DND-41 (cell line): ENCODE measurements around the gene NCAPD3.

Experiments used
- CTCF ChIP-seq: IDR thresholded peaks from 2 replicates; pipeline ENCODE4 v1.5.1; 2012; ENCODE audit warnings: borderline replicate concordance, low read length, moderate library complexity, mild to moderate bottlenecking; ENCODE audit not compliant: poor library complexity, severe bottlenecking; ENCODE audit errors: extremely low read depth
- EZH2 ChIP-seq: IDR thresholded peaks from 3 replicates; pipeline ENCODE4 v1.6.1; 2012; ENCODE audit warnings: borderline replicate concordance, low read depth, mild to moderate bottlenecking, moderate library complexity, low read length, inconsistent platforms; ENCODE audit not compliant: severe bottlenecking

GRCh38 chr11:134164490-134165370 lies 59.0 kb downstream of the NCAPD3 start:
- TF ChIP-seq CTCF = no peak
- no peak for TF ChIP-seq EZH2
